Ureter (tissue), 1 donor: ENCODE measurements around the gene PCSK5. TPM values are rescaled to one million over a fixed set of nuclear protein-coding genes. Genes with fewer than 3 reads are reported as not detected.
"Not testable (repeated sequence)": the region's sequence is repeated elsewhere in the genome, so short reads cannot be mapped to it uniquely, and the experiment has no call there.

Experiments
- DNase-seq: peaks from one replicate; pipeline ENCODE4 v3.0.0-alpha.2; 2020; ENCODE audit warnings: low spot score
- total RNA-seq: library from RNA; stranded (reverse); gene quantifications from one replicate; pipeline ENCODE4 v1.2.4, GENCODE V29; 2023
- donor health status: DM: yes; HTN: yes; CAD: no.

The PCSK5 gene
- total RNA-seq, 1 donor from 2014 or later: 13.8 TPM

- DNase-seq: no peak
These were observed 467.1 kb downstream of the PCSK5 start for GRCh38 chr9:76357555-76357954.

GRCh38 chr9:76358628-76359280 is 468.3 kb downstream of the PCSK5 start:
- no peak for DNase-seq

- no peak for DNase-seq
These were observed 468.9 kb downstream of the PCSK5 start for GRCh38 chr9:76359365-76359764.

GRCh38 chr9:76359766-76360165 is 469.3 kb downstream of the PCSK5 start:
- no peak for DNase-seq

DNA sequence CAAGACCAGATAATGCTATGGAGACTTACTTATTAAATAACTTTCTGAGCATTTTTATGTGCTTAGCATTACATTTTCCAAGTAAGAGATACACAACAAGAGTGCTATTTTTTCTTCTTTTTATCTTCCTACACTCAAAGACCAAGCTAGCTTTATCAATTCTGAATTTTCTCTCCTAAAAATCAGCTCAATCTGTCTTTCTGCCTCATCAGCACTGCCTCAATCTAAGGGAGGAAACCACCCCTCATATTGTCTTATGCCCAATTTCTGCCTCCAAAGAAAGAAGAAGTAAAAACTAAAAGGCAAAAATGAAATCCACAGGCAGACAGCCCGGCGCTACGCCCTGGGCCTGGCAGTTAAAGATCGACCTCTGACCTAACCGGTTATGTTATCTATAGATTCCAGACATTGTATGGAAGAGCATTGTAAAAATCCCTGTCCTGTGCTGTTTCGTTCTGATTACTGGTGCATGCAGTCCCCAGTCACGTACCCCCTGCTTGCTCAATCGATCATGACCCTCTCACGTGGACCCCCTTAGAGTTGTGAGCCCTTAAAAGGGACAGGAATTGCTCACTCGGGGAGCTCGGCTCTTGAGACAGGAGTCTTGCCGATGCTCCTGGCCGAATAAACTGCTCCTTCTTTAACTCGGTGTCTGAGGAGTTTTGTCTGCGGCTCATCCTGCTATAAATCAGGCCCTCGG is 472.0 kb downstream of the PCSK5 start:
- DNase-seq: not testable (repeated sequence)

DNA sequence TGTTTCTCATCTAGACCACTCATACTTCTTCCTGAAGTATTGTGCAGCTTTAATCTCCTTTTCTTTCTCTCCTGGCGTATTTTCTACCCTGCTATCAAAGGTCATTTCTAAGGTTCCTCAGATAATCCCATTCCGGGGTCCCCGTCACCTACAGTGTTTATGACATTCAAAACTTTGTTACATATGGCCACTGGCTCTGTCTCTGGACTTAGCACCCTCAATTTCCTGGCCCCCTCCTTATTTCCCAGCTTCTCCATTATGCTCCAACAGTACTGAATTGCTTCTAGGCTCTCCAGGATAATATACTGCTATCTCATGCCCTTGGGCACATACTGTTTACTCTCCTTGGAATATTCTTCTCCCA is 472.5 kb downstream of the PCSK5 start:
- no peak for DNase-seq

GRCh38 chr9:76365028-76365427 is 474.6 kb downstream of the PCSK5 start:
- no peak for DNase-seq

DNA sequence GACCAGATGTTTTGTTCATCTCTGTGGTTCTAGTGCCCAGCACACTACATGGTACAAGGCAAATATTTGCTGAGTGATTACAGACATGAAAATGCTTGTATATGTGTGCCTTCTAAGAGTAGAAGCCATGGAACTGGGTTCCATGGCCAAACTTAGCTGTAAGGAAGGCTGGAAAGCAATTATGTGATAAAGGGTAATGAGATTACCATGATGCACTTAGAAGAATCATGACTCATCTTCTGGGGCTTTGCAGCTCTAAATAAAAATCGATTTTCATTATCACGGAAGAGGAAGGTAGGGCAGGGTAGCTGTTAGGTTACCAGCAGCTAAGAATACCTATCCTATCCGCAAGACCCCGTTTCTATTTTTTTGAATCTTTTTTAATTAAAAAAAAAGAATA is 475.8 kb downstream of the PCSK5 start:
- DNase-seq: no peak

GRCh38 chr9:76369583-76369982 is 479.1 kb downstream of the PCSK5 start:
- no peak for DNase-seq

- no peak for DNase-seq
These were observed 480.0 kb downstream of the PCSK5 start for GRCh38 chr9:76370396-76371023.

- DNase-seq: no peak
These were observed 481.4 kb downstream of the PCSK5 start for GRCh38 chr9:76371901-76372300.

GRCh38 chr9:76372336-76372735 is 481.9 kb downstream of the PCSK5 start:
- DNase-seq: no peak

DNA sequence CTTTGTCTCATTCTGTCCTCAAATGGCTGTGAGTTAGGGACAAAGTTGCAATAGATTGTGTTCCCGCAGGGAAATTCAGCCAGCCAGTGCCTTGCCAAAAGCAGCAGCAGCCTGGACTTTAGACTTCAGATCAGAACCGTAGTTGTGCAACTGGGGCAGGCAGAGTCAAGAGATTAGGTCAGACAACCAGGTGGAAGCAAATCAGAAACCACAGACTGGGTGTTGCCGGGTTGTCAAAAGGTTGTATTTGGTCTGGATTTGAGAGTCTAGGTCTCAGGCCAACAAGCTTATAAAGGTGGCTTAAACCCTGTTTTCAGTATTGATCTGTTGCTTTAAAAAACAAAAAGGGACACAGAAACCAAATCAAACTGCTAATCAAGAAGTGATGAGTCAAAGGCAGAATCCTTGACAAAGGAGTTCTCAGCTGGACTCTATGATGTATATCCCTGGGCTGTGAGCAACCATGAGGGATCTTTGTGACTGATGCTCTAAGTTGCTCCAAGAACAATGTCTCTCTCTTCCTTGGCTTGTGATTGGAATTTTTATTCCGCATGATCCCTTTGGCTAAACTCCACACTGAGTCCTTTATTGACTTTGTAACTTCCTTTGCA is 482.8 kb downstream of the PCSK5 start:
- peak; percentile 62 for DNase-seq

DNA sequence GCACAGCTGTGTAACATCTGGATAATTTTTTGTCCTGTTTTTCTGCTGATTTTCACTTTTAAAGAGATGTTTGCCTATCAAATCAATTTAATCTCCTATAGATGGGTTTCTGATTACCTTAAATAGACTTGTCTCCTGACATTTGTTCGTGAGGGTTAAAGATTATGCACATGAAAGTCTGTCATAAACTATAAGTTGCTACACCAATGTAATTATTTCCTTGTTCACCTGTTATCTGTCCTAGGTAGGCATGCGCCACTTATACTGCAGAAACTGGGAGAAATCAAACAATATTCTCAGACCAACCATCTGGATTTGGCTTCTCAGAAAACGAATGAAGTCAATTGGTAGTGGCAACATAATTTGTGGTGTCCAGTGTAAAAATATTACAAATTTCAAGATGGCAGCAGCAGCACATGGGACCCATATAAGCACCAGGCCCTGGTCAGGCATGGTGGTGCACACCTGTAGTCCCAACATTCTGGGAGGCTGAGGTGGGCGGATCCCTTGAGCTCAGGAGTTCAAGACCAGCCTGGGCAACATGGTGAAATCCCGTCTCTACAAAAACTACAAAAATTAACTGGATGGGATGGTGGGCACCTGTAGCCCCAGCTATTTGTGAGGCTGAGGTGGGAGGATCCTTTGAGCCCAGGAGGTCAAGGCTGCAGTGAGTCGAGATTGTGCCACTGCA is 483.5 kb downstream of the PCSK5 start:
- no peak for DNase-seq

DNA sequence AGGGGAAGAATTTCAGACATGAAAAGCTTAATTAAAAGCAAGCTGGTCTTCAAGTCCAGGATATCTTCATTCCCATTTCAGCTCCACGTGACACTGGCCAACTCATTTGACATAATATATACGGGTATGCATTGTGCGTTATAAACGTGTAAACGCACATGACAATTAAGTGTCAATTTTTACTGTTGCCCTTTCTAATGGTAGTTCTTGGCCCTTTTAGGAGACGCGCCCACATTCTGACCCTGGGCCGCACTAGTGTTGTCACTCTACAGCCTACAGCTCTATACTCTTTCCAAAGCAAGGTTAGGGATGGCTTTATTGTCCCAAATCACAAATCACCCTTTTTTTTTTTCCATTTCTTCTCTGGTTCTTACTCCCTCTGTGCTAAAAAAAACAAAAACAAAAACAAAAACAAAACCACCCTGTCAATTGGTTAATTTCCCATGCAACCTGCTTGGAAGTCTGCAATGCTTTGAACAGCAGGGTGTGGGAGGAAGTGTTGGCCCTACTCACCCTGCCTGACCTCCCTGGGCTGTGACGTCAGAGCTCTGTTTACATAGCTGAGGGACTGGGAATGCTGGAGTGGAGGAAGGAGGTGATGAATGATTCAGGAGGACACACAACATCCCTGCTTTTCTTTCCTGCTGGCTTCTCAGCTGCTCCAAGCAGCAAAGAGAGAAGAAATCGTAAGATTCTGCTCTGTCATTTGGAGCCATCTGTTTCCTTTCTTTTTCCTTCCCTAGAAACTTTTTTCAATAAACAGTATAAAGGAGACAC is 484.5 kb downstream of the PCSK5 start:
- peak; percentile 77 for DNase-seq

DNA sequence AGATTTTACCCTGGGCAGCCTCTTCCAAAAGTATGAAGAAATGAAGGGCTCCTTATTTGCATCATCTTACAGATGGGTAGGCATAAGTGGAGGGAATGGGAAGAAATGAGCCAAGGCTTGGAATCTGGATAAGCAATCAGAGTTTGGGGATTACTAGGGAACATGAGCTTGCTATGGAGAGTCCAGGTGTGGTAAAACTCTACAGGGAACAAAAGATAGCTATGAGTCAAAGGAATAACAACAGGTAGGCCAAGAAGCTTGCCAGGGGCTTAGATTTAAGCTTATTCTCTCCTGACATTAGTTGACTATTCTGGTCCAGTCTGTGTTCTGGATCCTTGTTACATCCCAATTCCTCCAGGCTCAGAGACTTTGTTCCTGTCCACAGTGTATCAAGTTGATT is 487.3 kb downstream of the PCSK5 start:
- no peak for DNase-seq

- no peak for DNase-seq
These were observed 488.0 kb downstream of the PCSK5 start for GRCh38 chr9:76378367-76379073.

DNA sequence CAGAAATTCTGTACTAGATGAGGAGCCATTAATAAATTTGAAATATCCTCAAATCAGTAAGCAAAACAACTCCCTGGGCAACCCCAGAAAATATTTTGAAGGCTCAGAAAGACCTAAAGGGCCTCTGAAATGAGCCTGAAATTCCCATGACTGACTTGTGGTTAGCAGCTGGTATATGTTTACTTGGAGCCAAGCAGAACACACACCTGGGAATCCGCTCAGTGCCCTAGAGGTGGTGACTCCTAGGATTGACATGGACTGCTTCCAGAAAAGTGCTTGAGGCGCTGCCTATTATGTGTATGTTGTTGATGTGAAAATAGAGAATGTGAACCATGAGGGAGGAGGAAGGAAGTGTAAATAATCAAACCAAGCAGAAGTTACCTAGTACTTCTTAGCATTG is 489.0 kb downstream of the PCSK5 start:
- no peak for DNase-seq

- no peak for DNase-seq
These were observed 500.2 kb downstream of the PCSK5 start for GRCh38 chr9:76390656-76391055.

- peak; percentile 92 for DNase-seq
These were observed 503.9 kb downstream of the PCSK5 start, which contains the start of gene RFK for GRCh38 chr9:76394195-76394959. Gene RFK, minus strand, starts transcription at chr9:76394426. Its CDS starts 255 bp downstream, at chr9:76394171.
